Vagina (tissue), 2 donors: ENCODE results near the gene PSMC3. TPM values are rescaled to one million over a fixed set of nuclear protein-coding genes. Genes with fewer than 3 reads are reported as not detected.
A peak's percentile ranks its signal among the peaks of the same experiment; 100 is the strongest.

ENCODE experiments used
- DNase-seq, 2 donors: peaks; one replicate each; pipeline ENCODE4 v3.0.0-alpha.2; 2017; ENCODE audit errors: extremely low spot score in 2 of 2
- H3K27ac ChIP-seq: fragments of 200-600 bp; sonication (generic); one replicate; pipeline ENCODE4 v1.5.1; 2019
- H3K27me3 ChIP-seq: fragments of 200-600 bp; sonication (generic); one replicate; pipeline ENCODE4 v1.5.1; 2019
- H3K36me3 ChIP-seq, 2 donors: fragments of 200-600 bp; sonication (generic); one replicate each; pipeline ENCODE4 v1.5.1; 2017 to 2019
- H3K4me1 ChIP-seq: fragments of 200-600 bp; sonication (generic); one replicate; pipeline ENCODE4 v1.5.1; 2019
- H3K4me3 ChIP-seq, 2 donors: fragments of 200-600 bp; sonication (generic); 1 replicate in 1 of 2; 2 replicates in 1 of 2; pipeline ENCODE4 v1.5.1; 2016 to 2019
- H3K9me3 ChIP-seq: fragments of 200-600 bp; sonication (generic); one replicate; pipeline ENCODE4 v1.5.1; 2019
- POLR2A ChIP-seq, 2 donors: fragments of 450-650 bp; IDR thresholded peaks; one replicate each; pipeline ENCODE4 v1.6.1; 2017; ENCODE audit warnings: antibody characterized with exemption in 2 of 2, mild to moderate bottlenecking in 2 of 2, moderate library complexity in 2 of 2
- POLR2AphosphoS5 ChIP-seq, 2 donors: sonication (generic); formaldehyde crosslinking; IDR thresholded peaks; one replicate each; pipeline ENCODE4 v1.9.0; 2017; ENCODE audit warnings: antibody characterized with exemption in 2 of 2, mild to moderate bottlenecking in 2 of 2, low read depth in 1 of 2; ENCODE audit not compliant: insufficient read depth in 1 of 2
- intact Hi-C: fragments of 100-400 bp; cut with DNase I; formaldehyde crosslinking; loops from one replicate; pipeline ENCODE4 v1.15.1; 2023
- total RNA-seq: library from RNA; depleted of rRNA; stranded (reverse); fragments of >200 nt; gene quantifications from one replicate; pipeline ENCODE4 v1.2.3, GENCODE V29; 2016
- TF ChIP-seq, protein P1 (sequence below), 3 experiments: fragments of 450-650 bp in 2 of 3; fragments of 200-600 bp in 1 of 3; sonication (generic) in 1 of 3; IDR thresholded peaks; one replicate each; pipeline ENCODE4 v1.5.1; 2017 to 2019; ENCODE audit warnings: antibody characterized with exemption in 3 of 3, mild to moderate bottlenecking in 2 of 3, moderate library complexity in 2 of 3

The PSMC3 gene
- total RNA-seq, 1 donor from 2014 or later = 89.6 TPM

DNA sequence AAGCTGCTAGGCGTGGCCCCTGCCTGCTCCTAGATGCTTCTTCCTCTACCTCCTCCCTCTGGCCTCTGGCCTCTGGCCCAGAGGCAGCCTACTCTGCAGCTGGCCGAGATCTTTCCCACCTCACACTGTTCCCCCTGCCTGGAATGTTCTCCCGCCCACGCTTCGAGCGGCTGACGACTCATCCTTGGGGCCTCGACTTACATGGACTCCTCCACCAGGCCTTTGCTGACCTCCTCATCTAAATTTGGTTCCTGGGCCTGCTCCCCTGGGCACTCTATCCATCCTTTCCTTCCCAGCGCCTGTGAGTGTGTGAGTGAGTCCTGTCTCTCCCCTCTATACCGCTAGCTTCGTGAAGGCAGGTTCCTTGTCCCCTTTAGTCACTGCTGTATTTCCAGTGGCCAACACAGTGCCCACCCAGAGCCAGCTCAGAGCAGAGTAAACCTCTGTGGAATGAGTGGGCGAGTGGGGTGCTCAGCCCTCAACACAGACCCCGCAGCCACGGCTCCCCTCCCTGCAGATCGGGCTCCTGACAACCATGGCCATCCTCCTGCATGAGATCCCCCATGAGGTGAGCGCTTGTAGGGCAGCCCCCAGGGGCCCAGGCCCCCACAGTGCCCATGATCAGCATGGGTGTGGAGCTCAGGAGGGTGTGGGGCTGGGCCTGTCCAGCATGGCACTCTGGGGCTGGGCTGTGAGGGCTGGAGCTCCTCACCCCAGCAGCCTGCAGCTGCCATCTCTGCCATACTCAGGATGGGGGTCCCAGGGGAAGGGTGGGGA, 12.1 kb downstream of the PSMC3 start:
- Histone ChIP-seq H3K9me3 (no peaks in the 10 kb centered on the region), H3K4me3 (no peak overlapping the region), H3K27ac (peak overlapping the region; percentile 79), H3K27me3 (no peaks in the 10 kb centered on the region), H3K36me3 (peaks cover 0 to 46% of the 10 kb centered on the region in 2 donors), H3K4me1 (peaks cover 41% of the 10 kb centered on the region)
- no peak for TF ChIP-seq POLR2A (IDR thresholded peaks at IDR 0.05)
- TF ChIP-seq POLR2AphosphoS5 (IDR thresholded peaks at IDR 0.05; ENCODE audit: insufficient read depth in 1 of 2, low read depth in 1 of 2) = peak in 1 of 2 donors; percentile 19
- TF ChIP-seq, protein P1, sequence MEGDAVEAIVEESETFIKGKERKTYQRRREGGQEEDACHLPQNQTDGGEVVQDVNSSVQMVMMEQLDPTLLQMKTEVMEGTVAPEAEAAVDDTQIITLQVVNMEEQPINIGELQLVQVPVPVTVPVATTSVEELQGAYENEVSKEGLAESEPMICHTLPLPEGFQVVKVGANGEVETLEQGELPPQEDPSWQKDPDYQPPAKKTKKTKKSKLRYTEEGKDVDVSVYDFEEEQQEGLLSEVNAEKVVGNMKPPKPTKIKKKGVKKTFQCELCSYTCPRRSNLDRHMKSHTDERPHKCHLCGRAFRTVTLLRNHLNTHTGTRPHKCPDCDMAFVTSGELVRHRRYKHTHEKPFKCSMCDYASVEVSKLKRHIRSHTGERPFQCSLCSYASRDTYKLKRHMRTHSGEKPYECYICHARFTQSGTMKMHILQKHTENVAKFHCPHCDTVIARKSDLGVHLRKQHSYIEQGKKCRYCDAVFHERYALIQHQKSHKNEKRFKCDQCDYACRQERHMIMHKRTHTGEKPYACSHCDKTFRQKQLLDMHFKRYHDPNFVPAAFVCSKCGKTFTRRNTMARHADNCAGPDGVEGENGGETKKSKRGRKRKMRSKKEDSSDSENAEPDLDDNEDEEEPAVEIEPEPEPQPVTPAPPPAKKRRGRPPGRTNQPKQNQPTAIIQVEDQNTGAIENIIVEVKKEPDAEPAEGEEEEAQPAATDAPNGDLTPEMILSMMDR (IDR thresholded peaks at IDR 0.05) = no peak
- DNase-seq = no peak
- intact Hi-C loops = no loop called here

DNA sequence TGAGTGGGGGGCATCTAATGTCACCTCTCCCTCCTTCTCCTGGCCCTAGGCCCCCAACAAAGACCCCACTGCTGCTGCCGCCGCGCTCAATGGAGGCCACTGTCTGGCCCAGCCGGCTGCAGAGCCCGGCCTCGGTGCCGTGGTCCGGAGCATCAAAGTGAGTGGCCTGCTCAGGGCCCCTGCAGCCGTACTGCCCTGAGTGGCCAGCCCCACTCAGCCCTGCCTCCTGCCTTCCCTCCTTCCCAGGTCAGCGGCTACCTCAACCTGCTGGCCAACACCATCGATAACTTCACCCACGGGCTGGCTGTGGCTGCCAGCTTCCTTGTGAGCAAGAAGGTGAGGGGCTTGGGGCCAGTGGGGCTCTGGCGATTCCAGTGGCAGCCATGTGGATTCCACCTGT, 12.9 kb downstream of the PSMC3 start:
- Histone ChIP-seq H3K4me3 (no peak overlapping the region), H3K9me3 (no peaks in the 10 kb centered on the region), H3K4me1 (peaks cover 46% of the 10 kb centered on the region), H3K27me3 (no peaks in the 10 kb centered on the region), H3K36me3 (peaks cover 0 to 39% of the 10 kb centered on the region in 2 donors), H3K27ac (no peak overlapping the region)
- TF ChIP-seq POLR2A (IDR thresholded peaks at IDR 0.05) = no peak
- no peak for TF ChIP-seq POLR2AphosphoS5 (IDR thresholded peaks at IDR 0.05; ENCODE audit: insufficient read depth in 1 of 2, low read depth in 1 of 2)
- TF ChIP-seq, protein P1 (IDR thresholded peaks at IDR 0.05) = no peak
- intact Hi-C loops = no loop called here
- DNase-seq = no peak

DNA sequence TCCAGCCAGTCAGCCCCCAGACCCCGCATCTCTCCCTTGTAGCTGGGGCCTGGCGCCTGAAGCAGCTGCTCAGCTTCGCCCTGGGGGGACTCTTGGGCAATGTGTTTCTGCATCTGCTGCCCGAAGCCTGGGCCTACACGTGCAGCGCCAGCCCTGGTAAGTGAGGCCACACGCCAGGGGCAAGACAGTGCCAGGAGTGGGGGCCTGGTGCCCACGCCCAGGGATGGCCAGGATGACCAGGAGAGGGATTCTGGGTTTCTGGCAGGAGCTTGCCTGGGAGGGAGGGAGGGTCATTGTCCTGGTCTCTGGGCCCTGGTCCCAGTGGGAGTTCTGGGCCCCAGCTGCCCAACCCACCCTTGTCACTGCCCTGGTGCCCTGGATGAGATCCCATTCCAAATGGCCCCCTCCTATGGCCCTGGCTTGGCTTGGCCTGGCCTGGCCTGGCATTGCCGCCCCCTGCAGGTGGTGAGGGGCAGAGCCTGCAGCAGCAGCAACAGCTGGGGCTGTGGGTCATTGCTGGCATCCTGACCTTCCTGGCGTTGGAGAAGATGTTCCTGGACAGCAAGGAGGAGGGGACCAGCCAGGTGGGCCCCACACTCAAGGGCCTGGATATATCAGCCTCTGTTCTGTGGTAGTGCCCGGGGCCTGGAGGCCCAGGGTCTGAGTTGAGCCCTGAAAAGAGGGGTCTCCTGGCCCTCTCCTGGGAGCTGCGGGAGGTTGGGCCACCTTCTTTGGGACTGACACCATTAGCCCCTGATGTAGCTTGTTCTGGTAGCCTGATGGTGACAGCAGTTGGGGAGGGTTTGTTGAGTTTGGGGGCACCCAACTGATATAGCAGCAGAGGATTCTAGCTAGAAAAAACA, 14.1 kb downstream of the PSMC3 start:
- peaks cover 53% of the 10 kb centered on the region for H3K4me1 ChIP-seq
- no peak for DNase-seq
- no peaks in the 10 kb centered on the region for H3K9me3 ChIP-seq
- H3K27ac ChIP-seq = no peak overlapping the region
- H3K36me3 ChIP-seq = peaks cover 0 to 30% of the 10 kb centered on the region in 2 donors
- H3K4me3 ChIP-seq = no peak overlapping the region
- intact Hi-C loops = no loop called here
- no peaks in the 10 kb centered on the region for H3K27me3 ChIP-seq
- TF ChIP-seq, protein P1 (IDR thresholded peaks at IDR 0.05) = peak in 1 of 3 experiments; percentile 33
- TF ChIP-seq POLR2AphosphoS5 (IDR thresholded peaks at IDR 0.05; ENCODE audit: insufficient read depth in 1 of 2, low read depth in 1 of 2) = no peak

DNA sequence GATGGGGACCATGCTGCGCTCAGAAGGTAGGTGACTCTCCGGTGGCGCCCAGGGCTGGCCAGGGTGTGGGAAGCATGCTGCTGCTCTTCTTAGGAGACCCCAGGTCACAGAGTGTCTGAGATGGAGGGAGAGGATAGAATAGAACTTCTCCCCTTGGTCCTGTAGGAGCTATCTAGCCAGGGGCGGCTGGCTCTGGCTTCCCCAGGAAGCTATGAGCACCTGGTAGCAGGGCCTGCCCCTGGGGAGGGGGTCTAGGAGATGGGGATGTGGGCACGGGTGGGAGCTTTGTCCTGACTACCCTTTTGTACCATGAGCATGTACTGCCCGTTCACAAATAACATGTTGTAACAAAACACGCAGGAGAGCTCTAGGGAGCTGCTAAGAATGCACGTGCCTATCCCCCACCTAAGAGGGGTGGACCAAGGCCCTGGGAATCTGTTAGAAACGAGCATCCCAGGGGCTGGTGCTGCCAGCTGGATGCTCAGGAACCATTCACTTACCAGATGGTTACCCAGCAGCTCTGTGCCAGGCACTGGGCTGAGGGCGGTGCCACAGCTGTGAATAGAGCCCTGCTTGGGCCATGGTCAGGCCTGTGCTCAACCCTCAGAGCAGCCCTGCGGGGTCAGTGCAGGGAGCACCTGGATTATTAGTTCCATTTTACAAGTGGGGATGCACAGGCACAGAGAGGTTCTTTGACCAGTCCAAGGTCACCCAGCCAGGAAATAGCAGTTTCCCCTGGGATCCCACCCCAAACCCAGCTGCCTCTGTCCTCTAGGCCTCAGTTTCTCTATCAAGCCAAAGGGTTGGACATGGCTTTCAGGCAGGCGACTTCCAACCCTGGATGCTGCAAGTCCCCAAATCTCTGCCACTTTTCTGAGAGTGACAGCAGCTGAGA, 15.6 kb downstream of the PSMC3 start:
- Histone ChIP-seq H3K36me3 (peaks cover 0 to 30% of the 10 kb centered on the region in 2 donors), H3K4me3 (peak overlapping the region in 1 of 2 donors; percentile 87), H3K4me1 (peaks cover 42% of the 10 kb centered on the region), H3K9me3 (no peaks in the 10 kb centered on the region), H3K27me3 (no peaks in the 10 kb centered on the region), H3K27ac (peak overlapping the region; percentile 89)
- TF ChIP-seq POLR2A (IDR thresholded peaks at IDR 0.05) (no peak), POLR2AphosphoS5 (IDR thresholded peaks at IDR 0.05; ENCODE audit: insufficient read depth in 1 of 2, low read depth in 1 of 2) (no peak)
- TF ChIP-seq, protein P1 (IDR thresholded peaks at IDR 0.05) = no peak
- no peak for DNase-seq
- intact Hi-C loops = no loop called here
